Measurements from ENCODE around the gene NEURL1B. TPM values are rescaled to one million over a fixed set of nuclear protein-coding genes. Genes with fewer than 3 reads are reported as not detected.

Gene NEURL1B
- total RNA-seq, 1 donor from 2014 or later, result 131 TPM

- peaks cover 0 to 9% of the 10 kb centered on the region in 2 donors for H3K9me3 ChIP-seq
- no peak for DNase-seq (ENCODE audit: low spot score in 2 of 2)
- H3K27me3 ChIP-seq, result no peaks in the 10 kb centered on the region
- intact Hi-C loops (cut with DNase I), result no loop called here
- no peaks in the 10 kb centered on the region for H3K4me1 ChIP-seq
- TF ChIP-seq CTCF (IDR thresholded peaks at IDR 0.05), result no peak
- H3K27ac ChIP-seq, result no peak overlapping the region
- H3K4me3 ChIP-seq, result no peak overlapping the region
- no peaks in the 10 kb centered on the region for H3K36me3 ChIP-seq
Measured at GRCh38 chr5:172611913-172612312, 29.1 kb upstream of the NEURL1B start.

- H3K4me1 ChIP-seq, result no peaks in the 10 kb centered on the region
- no peak overlapping the region for H3K27ac ChIP-seq
- no peak for DNase-seq (ENCODE audit: low spot score in 2 of 2)
- no peaks in the 10 kb centered on the region for H3K36me3 ChIP-seq
- no peak overlapping the region for H3K4me3 ChIP-seq
- peaks cover 0 to 9% of the 10 kb centered on the region in 2 donors for H3K9me3 ChIP-seq
- intact Hi-C loops (cut with DNase I), result no loop called here
- TF ChIP-seq CTCF (IDR thresholded peaks at IDR 0.05), result no peak
- no peaks in the 10 kb centered on the region for H3K27me3 ChIP-seq
Measured at GRCh38 chr5:172612771-172613170, 28.3 kb upstream of the NEURL1B start.

GRCh38 chr5:172616136-172616535, 24.9 kb upstream of the NEURL1B start:
- no peak for DNase-seq (ENCODE audit: low spot score in 2 of 2)
- H3K36me3 ChIP-seq, result no peaks in the 10 kb centered on the region
- no peak overlapping the region for H3K27ac ChIP-seq
- no peaks in the 10 kb centered on the region for H3K4me1 ChIP-seq
- no peaks in the 10 kb centered on the region for H3K27me3 ChIP-seq
- peaks cover 0 to 9% of the 10 kb centered on the region in 2 donors for H3K9me3 ChIP-seq
- intact Hi-C loops (cut with DNase I), result no loop called here
- no peak for TF ChIP-seq CTCF (IDR thresholded peaks at IDR 0.05)
- no peak overlapping the region for H3K4me3 ChIP-seq

- TF ChIP-seq CTCF (IDR thresholded peaks at IDR 0.05), result no peak
- no peak overlapping the region for H3K27ac ChIP-seq
- H3K4me1 ChIP-seq, result no peaks in the 10 kb centered on the region
- peaks cover 0 to 9% of the 10 kb centered on the region in 2 donors for H3K9me3 ChIP-seq
- no peaks in the 10 kb centered on the region for H3K36me3 ChIP-seq
- H3K4me3 ChIP-seq, result no peak overlapping the region
- H3K27me3 ChIP-seq, result no peaks in the 10 kb centered on the region
- intact Hi-C loops (cut with DNase I), result no loop called here
- DNase-seq (ENCODE audit: low spot score in 2 of 2), result no peak
Measured at GRCh38 chr5:172616730-172617129, 24.3 kb upstream of the NEURL1B start.

GRCh38 chr5:172617817-172618216, 23.2 kb upstream of the NEURL1B start:
- no peak for TF ChIP-seq CTCF (IDR thresholded peaks at IDR 0.05)
- no peak for DNase-seq (ENCODE audit: low spot score in 2 of 2)
- Histone ChIP-seq H3K27ac (no peak overlapping the region), H3K36me3 (no peaks in the 10 kb centered on the region), H3K27me3 (no peaks in the 10 kb centered on the region), H3K9me3 (peaks cover 0 to 9% of the 10 kb centered on the region in 2 donors), H3K4me1 (no peaks in the 10 kb centered on the region), H3K4me3 (no peak overlapping the region)
- intact Hi-C loops (cut with DNase I), result no loop called here

Measured in ascending aorta (tissue), 2 donors.